Putamen (tissue), 1 donor: ENCODE data around the gene FBXO45.
"Not testable (repeated sequence)": the region's sequence is repeated elsewhere in the genome, so short reads cannot be mapped to it uniquely, and the experiment has no call there.

Experiments
- DNase-seq: peaks from one replicate; pipeline ENCODE4 v3.0.0-alpha.2; 2016; ENCODE audit warnings: low spot score

Gene FBXO45

DNA sequence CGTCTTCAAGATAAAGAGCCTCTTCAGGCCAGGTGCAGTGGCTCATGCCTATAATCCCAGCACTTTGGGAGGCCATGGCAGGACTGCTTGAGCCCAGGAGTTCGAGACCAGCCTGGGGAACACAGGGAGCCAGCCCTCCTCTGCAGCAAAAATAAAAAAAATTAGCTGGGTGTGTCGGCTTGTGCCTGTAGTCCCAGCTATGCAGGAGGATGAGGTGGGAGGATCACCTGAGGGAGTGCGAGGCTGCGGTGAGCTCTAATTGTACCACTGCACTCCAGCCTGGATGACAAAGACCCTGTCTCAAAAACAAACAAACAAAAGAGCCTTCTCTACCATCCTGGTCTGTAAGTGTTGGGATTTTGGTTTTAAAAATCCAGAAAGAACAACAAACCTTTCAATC is 11.2 kb upstream of the FBXO45 start:
- DNase-seq: no peak

- no peak for DNase-seq
Measured at GRCh38 chr3:196558476-196558875, 10.0 kb upstream of the FBXO45 start.

- DNase-seq: no peak
Measured at GRCh38 chr3:196559826-196560225, 8.6 kb upstream of the FBXO45 start.

- no peak for DNase-seq
Measured at GRCh38 chr3:196563721-196564225, 4.7 kb upstream of the FBXO45 start.

DNA sequence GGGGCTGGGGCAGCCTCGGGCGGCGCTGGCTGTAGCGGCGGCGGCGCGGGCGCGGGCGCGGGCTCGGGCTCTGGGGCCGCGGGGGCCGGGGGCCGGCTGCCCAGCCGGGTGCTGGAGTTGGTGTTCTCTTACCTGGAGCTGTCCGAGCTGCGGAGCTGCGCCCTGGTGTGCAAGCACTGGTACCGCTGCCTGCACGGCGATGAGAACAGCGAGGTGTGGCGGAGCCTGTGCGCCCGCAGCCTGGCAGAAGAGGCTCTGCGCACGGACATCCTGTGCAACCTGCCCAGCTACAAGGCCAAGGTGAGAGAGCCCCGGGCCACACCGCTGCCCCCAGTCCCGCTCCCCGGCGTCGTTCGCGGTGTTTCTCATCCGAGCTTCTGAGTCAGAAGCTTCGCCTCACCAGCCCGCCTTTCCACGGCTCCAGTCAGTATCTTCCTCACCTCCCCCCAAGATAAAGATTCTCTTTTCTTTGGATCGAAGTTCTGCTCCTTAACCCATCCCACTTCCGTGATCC is 600 bp downstream of the FBXO45 start:
- DNase-seq: no peak

DNA sequence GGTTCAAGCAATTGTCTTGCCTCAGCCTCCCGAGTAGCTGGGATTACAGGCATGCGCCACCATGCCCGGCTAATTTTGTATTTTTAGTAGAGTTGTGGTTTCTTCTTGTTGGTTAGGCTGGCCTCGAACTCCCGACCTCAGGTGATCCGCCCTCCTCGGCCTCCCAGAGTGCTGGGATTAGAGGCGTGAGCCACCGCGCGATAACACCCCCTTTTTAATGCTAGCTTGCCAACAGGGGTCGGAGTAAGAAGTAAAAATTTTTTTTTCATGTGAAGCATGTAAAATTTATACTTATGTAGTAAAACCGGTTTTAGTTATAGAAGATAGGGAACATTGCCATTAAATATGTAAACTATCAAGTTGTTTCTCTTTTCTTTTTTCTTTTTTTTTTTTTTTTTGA is 1.9 kb downstream of the FBXO45 start:
- DNase-seq: not testable (repeated sequence)

DNA sequence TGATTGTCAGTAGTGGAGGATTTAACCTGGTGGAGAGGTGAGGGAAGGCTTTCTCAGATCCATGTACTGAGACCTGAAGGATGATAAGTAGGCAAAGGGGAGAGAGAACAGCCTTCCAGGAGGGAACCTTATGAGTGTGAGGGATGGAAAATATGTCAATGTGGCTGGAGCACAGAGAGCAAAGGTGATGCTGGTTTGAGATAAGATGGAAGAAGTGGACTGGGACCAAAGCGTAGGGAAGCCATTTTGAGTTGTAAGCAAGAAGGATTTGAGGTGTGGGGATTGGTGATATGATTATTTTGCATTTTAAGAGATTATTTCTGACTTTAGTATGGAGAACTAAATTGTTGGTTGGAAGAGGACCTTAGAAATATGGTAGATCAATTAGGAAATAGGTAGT is 3.9 kb downstream of the FBXO45 start:
- DNase-seq: no peak

- no peak for DNase-seq
Measured at GRCh38 chr3:196585044-196585757, 16.7 kb downstream of the FBXO45 start.

DNA sequence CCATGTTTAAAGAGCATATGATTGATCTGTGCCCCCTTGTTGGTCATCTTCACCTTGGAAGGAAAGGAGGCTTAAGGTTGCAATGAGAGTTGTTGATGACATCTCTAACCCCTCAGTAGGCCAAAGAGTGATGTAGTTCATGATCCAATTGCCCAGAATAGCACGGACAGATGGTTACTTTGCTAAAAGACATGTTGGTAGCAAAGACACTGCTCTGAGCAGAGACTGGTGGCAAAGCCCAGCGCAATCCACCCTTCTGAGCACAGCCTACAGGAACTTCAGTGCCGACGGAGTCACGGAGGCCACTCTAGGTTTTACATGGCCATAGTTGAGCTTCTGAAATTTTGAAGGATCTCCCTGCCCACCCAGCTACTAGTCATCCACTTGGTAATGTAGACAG is 21.8 kb downstream of the FBXO45 start:
- DNase-seq: no peak

DNA sequence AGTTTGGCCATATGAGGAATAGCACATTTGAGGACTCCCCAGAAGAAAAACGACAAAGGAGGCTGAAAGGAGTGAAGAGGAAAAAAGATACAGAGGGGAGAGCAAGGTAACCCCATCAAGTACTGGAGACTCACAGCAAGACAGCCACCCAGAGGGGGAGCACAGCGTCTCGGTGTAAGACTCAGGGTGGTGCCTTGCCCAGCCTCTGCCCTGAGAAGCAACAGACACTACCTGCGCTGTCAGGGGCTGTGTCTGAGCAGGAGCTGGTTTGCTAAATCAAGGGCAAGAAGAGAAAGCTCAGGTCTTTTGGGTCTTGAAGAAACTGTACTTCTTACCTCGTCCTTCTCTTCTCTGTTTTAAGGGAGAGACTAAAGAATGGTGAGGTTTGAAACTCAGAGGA is 27.9 kb downstream of the FBXO45 start:
- DNase-seq: no peak

DNA sequence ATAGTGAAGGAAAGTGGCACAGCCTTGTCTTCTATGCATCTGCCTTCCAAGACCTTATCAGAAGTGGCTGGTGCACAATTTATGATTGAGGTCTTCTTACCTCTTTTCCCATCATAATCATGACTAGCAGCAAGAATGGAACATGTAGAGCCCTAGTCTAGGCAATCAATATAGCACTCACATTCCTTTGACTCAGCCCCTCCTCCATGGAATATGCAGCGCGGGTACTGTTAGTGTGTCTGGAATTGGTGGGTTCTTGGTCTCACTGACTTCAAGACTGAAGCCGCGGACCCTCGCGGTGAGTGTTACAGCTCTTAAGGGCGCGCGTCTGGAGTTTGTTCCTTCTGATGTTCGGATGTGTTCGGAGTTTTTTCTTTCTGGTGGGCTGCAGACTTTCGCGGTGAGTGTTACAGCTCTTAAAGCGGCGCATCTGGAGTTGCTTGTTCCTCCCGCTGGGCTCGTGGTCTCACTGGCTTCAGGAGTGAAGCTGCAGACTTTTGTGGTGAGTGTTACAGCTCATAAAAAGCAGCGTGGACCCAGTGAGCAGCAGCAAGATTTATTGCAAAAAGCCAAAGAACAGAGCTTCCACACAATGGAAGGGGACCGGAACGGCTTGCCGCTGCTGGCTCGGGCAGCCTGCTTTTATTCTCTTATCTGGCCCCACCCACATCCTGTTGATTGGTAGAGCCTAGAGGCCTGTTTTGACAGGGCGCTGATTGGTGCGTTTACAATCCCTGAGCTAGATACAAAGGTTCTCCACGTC is 29.7 kb downstream of the FBXO45 start:
- not testable (repeated sequence) for DNase-seq

DNA sequence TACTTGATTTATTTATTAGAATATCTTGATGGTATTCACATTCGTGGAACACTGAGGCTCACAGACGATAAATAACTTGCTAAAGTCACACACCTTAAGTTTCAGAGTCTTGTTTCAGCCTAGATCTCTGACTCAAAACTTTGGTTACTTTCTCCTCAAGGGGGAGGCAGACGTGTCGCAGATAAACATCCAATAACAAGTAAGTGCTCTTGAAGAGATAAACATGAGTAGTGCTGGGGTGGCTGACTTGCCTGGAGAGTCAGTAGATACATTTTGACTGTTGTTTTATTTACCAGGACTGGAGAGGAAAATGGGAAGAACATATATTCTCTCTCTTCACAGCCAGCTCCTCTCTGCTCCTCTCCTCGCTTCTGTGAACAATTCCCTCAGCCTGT is 31.3 kb downstream of the FBXO45 start:
- DNase-seq: no peak

DNA sequence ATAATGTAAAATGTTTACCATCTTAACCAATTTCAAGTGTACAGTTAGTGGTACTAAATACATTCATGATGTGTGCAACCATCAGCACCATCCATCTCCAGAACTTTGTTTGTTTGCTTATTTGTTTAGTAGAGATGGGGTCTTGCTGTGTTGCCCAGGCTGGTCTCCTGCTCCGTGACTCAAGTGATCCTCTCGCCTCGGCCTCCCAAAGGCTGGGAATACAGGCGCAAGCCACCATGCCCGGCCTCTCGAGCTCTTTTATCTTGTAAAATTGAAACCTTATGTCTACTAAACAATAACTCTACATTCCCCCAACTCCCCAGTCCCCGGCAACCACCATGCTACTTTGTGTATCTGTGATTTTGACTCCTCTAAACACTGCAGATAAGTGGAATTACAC is 31.9 kb downstream of the FBXO45 start:
- DNase-seq: no peak

DNA sequence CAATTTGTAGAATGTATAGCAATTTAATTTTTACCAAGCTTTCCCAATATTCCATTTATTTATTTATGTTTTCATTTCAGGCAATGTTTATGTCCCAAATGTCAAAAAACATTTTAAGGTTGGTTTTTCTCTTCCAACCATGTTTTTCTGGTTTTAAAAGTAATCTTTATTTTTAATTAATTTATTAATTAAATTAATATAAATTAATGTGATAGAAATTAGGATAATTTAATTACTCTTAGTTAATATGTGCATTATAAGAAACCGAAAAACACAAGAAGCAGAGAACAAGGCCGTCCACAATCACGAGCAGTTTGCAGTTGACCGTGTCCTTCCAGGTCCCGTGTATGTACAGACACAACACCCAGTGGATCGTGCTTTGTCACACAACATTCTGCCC is 34.2 kb downstream of the FBXO45 start:
- no peak for DNase-seq

GRCh38 chr3:196603683-196604082 is 35.2 kb downstream of the FBXO45 start:
- no peak for DNase-seq

DNA sequence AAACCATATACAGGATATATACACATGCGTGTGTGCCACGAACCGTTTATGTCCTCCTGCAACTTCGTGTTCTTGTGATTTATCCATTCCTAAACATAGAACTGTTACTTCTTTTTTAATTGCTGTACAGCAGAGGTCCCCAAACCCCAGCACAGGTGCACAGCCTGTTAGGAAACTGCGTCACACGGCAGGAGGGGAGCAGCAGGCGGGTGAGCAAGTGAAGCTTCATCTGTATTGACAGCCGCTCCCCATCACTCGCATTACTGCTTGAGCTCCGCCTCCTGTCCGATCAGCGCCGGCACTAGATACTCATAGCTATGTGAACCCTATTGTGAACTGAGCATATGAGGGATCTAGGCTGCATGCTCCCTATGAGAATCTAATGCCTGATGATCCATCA is 36.1 kb downstream of the FBXO45 start:
- DNase-seq: peak; percentile 29

GRCh38 chr3:196608693-196609092 is 40.2 kb downstream of the FBXO45 start:
- no peak for DNase-seq

DNA sequence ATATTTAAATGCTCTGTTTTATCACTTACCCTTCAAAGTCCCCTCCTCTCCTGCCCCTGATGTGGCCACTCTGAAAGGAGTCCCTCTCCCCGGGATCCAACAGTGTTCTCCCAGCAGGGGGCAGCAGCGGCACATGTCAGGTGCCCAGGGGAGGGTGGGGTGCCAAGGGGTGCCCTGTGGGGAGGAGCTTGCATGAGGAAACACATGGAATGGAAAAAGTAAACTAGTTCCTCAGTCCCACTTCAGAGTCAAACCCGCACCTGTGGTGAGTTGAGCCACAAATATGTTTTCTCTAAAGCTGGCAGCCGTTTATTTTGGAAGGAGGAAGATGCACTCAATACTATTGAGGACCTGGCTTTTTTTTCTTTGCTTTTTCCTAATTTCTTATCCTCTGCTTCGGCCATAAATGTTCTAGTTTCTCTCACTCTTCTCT is 40.9 kb downstream of the FBXO45 start:
- peak; percentile 79 for DNase-seq

DNA sequence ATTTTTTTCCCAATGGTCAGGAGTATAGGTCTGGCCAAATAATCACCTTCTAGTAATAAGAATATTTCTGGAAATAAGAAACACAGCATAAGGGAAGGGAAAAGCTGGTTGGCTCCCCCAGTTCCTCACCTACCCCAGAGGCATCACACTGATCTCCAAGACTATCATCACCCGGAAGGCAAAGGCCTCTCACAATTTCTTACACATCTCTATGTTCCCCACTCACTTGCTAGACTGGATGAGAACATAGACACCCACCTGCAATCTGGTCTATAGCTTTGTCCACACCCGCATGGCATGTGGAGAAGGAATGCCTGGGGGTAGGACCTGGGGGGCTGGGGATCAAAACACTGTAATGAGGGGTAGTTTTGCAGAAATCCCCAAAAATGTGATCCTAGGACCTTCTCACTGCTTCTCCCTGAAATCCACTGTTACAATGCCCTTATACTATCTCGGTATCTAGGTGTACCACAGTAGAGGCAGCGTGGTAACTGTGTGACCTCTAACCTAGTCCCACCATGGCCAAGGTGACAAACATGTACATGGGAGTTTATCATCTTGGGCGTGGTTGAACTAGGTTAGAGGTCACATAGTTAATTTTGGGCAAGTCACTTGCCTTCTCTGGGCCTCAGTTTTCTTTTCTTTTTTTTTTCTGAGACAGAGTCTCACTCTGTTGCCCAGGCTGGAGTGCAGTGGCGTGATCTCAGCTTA is 41.5 kb downstream of the FBXO45 start:
- DNase-seq: no peak

DNA sequence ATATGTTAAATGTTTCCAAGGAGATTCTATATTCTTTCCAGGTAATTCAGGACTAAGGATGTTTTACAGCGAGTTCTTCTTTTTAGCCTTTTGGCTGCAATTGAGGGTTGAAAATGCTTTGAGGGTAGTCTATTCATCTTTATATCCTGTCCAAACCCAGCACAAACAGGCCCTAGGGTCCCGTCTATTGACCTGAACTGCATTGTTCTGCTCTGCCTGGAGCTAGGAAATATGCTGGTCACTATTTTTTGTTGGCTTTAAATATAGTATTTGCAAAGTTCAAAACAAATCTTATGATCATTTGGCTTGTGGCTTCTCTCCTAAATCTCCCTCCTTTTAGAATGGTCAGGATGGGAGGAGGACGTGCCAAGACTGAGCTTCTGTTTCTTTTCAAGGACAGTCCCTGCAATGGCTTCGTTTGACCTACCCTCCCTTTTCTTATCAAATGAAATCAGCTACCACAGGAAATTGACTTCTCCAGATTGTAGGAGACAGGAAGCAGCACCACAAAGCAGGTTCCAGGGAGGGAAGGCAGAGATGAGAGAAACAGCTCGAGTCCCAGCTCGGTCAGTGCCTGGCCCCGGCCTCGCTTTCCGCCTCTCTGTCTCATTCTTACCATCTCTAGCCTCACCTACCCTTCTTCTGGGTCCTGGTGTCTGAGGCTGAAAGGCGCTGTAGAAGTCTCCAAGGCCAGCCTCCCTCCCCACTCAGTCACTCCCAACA is 43.5 kb downstream of the FBXO45 start:
- DNase-seq: no peak

DNA sequence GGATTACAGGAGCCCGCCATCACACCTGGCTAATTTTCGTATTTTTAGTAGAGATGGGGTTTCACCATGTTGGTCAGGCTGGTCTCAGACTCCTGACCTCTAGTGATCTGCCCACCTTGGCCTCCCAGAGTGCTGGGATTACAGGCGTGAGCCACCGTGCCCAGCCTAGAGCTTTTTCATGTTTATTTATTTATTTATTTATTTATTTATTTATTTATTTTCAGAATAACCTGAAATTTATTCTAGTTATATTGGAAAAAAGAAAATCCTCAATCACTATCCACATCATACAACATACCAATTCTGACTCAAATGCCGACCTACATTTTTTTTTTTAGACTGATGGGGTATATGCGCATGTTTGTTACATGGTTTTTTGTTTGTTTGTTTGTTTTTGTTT is 46.8 kb downstream of the FBXO45 start:
- DNase-seq: not testable (repeated sequence)

DNA sequence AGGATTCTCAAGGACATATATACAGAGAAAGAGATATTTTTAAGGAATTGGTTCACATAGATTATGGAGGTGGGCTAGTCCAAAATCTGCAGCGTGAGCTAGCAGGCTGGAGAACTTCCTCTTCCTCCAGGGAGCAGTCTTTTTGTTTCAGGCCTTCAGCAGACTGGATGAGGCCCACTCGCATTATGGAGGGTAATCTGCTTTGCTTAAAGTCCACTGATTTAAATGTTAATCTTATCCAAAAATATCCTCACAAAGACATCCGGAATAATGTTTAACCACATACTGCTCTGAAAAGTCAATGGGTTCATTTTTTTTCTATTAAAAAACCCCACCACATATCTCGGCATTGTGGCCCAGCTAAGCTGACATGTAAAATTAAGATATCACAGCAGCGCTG is 48.8 kb downstream of the FBXO45 start:
- DNase-seq: no peak
